Measurements from ENCODE around the gene RNF32.

The RNF32 gene

GRCh38 chr7:156640257-156640948 lies at the start of gene RNF32:
TSS of gene RNF32 (plus strand) at chr7:156640774. CDS start at chr7:156643878, 3,104 bp downstream.
- DNase-seq, result peak; percentile 100

- DNase-seq, result no peak
Observed at GRCh38 chr7:156592155-156592884, 48.3 kb upstream of the RNF32 start.

GRCh38 chr7:156594283-156595080 lies 46.1 kb upstream of the RNF32 start:
- no peak for DNase-seq

- no peak for DNase-seq
Observed at GRCh38 chr7:156600496-156600895, 40.1 kb upstream of the RNF32 start.

GRCh38 chr7:156602283-156602682 lies 38.3 kb upstream of the RNF32 start:
- no peak for DNase-seq

GRCh38 chr7:156603011-156603410 lies 37.6 kb upstream of the RNF32 start:
- no peak for DNase-seq

- DNase-seq, result no peak
Observed at GRCh38 chr7:156603629-156604028, 36.9 kb upstream of the RNF32 start.

GRCh38 chr7:156604311-156604710 lies 36.3 kb upstream of the RNF32 start:
- DNase-seq, result no peak

GRCh38 chr7:156604836-156605695 lies 35.5 kb upstream of the RNF32 start:
- DNase-seq, result no peak

- DNase-seq, result no peak
Observed at GRCh38 chr7:156606135-156606534, 34.4 kb upstream of the RNF32 start.

- DNase-seq, result no peak
Observed at GRCh38 chr7:156606691-156607331, 33.8 kb upstream of the RNF32 start.

GRCh38 chr7:156607332-156608172 lies 33.0 kb upstream of the RNF32 start:
- no peak for DNase-seq

GRCh38 chr7:156608173-156608478 lies 32.4 kb upstream of the RNF32 start:
- no peak for DNase-seq

- DNase-seq, result no peak
Observed at GRCh38 chr7:156609010-156609877, 31.3 kb upstream of the RNF32 start.

GRCh38 chr7:156610130-156610529 lies 30.4 kb upstream of the RNF32 start:
- DNase-seq, result no peak

- DNase-seq, result no peak
Observed at GRCh38 chr7:156610601-156611000, 30.0 kb upstream of the RNF32 start.

- DNase-seq, result no peak
Observed at GRCh38 chr7:156611014-156612010, 29.3 kb upstream of the RNF32 start.

GRCh38 chr7:156612930-156613329 lies 27.6 kb upstream of the RNF32 start:
- DNase-seq, result peak; percentile 85
